Gastroesophageal sphincter (tissue), 3 donors: ENCODE data around the gene SLC35C1.

Source experiments
- CTCF ChIP-seq, 4 experiments: fragments of 200-600 bp in 2 of 4; fragments of 450-650 bp in 2 of 4; sonication (generic) in 1 of 4; IDR thresholded peaks; one replicate each; pipeline ENCODE4 v1.5.1; 2017 to 2019; ENCODE audit warnings: antibody characterized with exemption in 4 of 4, mild to moderate bottlenecking in 2 of 4, moderate library complexity in 2 of 4
- EP300 ChIP-seq: sonication (generic); formaldehyde crosslinking; IDR thresholded peaks from one replicate; pipeline ENCODE4 v1.6.1; 2017; ENCODE audit warnings: antibody characterized with exemption, mild to moderate bottlenecking
- POLR2A ChIP-seq, 2 donors: fragments of 450-650 bp; IDR thresholded peaks; one replicate each; pipeline ENCODE4 v1.6.1; 2017; ENCODE audit warnings: antibody characterized with exemption in 2 of 2, mild to moderate bottlenecking in 2 of 2, moderate library complexity in 1 of 2

- TF ChIP-seq CTCF (IDR thresholded peaks at IDR 0.05): peak; percentile 85 to 94 (median 90)
- TF ChIP-seq POLR2A (IDR thresholded peaks at IDR 0.05): no peak
- no peak for TF ChIP-seq EP300
Measured at GRCh38 chr11:45771566-45772448, 33.1 kb upstream of the SLC35C1 start.
